Transverse colon (tissue), 4 donors: Measurements from ENCODE around the gene MAPK14.

ENCODE experiments used
- EP300 ChIP-seq: sonication (generic); formaldehyde crosslinking; IDR thresholded peaks from one replicate; pipeline ENCODE4 v1.6.1; 2017; ENCODE audit warnings: antibody characterized with exemption, low read depth
- POLR2A ChIP-seq: fragments of 450-650 bp; IDR thresholded peaks from one replicate; pipeline ENCODE4 v1.6.1; 2016; ENCODE audit warnings: antibody characterized with exemption, mild to moderate bottlenecking, moderate library complexity
- POLR2AphosphoS5 ChIP-seq, 3 donors: sonication (generic); formaldehyde crosslinking; IDR thresholded peaks; one replicate each; pipeline ENCODE4 v1.6.1; 2016; ENCODE audit warnings: antibody characterized with exemption in 3 of 3
- TF ChIP-seq, protein P1 (sequence below), 5 experiments: fragments of 200-600 bp in 3 of 5; fragments of 450-650 bp in 2 of 5; sonication (generic) in 3 of 5; IDR thresholded peaks; 1 replicate in 2 of 5; 2 replicates in 3 of 5; pipeline ENCODE4 v1.5.1; 2016 to 2017; ENCODE audit warnings: antibody characterized with exemption in 5 of 5, inconsistent platforms in 3 of 5, mild to moderate bottlenecking in 2 of 5, moderate library complexity in 1 of 5

DNA sequence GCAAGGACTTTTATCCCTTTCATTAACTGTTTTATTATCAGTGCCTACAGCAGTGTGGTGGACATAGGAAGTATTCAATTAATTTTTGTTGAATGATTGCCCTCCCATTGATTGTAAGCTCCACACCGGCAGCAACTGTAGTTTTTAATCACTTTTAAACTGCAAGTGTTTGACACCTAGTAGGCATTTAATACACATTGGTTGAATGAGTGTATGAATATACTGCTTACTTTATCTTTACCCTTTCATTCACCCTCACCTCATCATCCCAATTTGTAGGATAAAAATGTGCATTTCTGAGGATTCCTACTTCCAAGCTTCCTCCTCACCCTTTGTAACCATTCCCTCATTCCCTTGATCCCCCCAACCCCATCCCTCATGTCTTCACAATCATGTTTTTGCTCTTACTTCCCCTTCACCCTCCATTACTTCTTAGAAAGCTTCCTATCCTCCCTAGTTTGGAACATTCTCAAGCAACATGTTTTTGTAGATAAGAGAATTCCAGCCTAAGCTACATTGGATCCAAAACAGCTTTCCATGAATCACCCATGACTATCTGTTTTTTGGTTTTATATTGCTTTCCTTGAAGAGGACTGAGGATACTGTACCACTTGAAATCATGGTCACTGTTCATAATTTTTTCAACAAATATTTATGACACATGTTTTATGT lies 2.2 kb upstream of the MAPK14 start:
- TF ChIP-seq, protein P1, sequence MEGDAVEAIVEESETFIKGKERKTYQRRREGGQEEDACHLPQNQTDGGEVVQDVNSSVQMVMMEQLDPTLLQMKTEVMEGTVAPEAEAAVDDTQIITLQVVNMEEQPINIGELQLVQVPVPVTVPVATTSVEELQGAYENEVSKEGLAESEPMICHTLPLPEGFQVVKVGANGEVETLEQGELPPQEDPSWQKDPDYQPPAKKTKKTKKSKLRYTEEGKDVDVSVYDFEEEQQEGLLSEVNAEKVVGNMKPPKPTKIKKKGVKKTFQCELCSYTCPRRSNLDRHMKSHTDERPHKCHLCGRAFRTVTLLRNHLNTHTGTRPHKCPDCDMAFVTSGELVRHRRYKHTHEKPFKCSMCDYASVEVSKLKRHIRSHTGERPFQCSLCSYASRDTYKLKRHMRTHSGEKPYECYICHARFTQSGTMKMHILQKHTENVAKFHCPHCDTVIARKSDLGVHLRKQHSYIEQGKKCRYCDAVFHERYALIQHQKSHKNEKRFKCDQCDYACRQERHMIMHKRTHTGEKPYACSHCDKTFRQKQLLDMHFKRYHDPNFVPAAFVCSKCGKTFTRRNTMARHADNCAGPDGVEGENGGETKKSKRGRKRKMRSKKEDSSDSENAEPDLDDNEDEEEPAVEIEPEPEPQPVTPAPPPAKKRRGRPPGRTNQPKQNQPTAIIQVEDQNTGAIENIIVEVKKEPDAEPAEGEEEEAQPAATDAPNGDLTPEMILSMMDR (IDR thresholded peaks at IDR 0.05): no peak
- no peak for TF ChIP-seq POLR2AphosphoS5 (IDR thresholded peaks at IDR 0.05)
- no peak for TF ChIP-seq POLR2A
- no peak for TF ChIP-seq EP300
